PC-9 (cell line): ENCODE measurements around the gene GAGE10.

Experiments
- CTCF ChIP-seq: fragments of 200-600 bp; sonication (generic); conservative IDR thresholded peaks from 2 replicates; pipeline ENCODE4 v1.6.1; 2017; ENCODE audit warnings: mixed run types, antibody characterized with exemption, mild to moderate bottlenecking, moderate library complexity
- EZH2 ChIP-seq: fragments of 200-600 bp; sonication (generic); IDR thresholded peaks from 2 replicates; pipeline ENCODE4 v1.8.0; 2017; ENCODE audit warnings: antibody characterized with exemption, low read depth

- TF ChIP-seq CTCF (no peak), EZH2 (no peak)
These were observed 25.4 kb upstream of the GAGE10 start for GRCh38 chrX:49278081-49278480.
